CD4-positive, alpha-beta T cell (primary cell): Measurements from ENCODE around the gene SLC12A3. TPM values are rescaled to one million over a fixed set of nuclear protein-coding genes. Genes with fewer than 3 reads are reported as not detected.

ENCODE experiments used
- ATAC-seq: fragments of 200-7000 bp; cut with Tn5 transposase; one replicate; pipeline ENCODE4 v1.10.0; 2022; ENCODE audit warnings: mild to moderate bottlenecking; ENCODE audit not compliant: poor library complexity
- CTCF ChIA-PET: fragments of 350-600 bp; sonication (Branson Sonifier 250); formaldehyde crosslinking; loops from one replicate; lab custom pipeline; 2021; ENCODE audit warnings: antibody characterized with exemption, inconsistent platforms; lab: Charles Lee
- POLR2A ChIA-PET: fragments of 350-600 bp; sonication (Branson Sonifier 250); formaldehyde crosslinking; loops from one replicate; lab custom pipeline; 2021; ENCODE audit warnings: antibody characterized with exemption, inconsistent platforms; lab: Charles Lee
- DNase-seq, 14 experiments: peaks; one replicate each; pipeline ENCODE4 v3.0.0-alpha.2; 2013 to 2020; ENCODE audit warnings: mixed read lengths in 2 of 14
- H3K27ac ChIP-seq, 2 donors: one replicate each; pipeline versions ENCODE4 v1.5.1 to v1.7.0; 2013; ENCODE audit warnings: low read length in 2 of 2, low read depth in 1 of 2, mild to moderate bottlenecking in 1 of 2
- H3K27me3 ChIP-seq, 2 experiments: 1 replicate in 1 of 2; 2 replicates in 1 of 2; pipeline versions ENCODE4 v1.6.1 to v1.7.0; 2013; ENCODE audit warnings: low read length in 2 of 2, control low read depth in 1 of 2, mild to moderate bottlenecking in 1 of 2, moderate library complexity in 1 of 2; ENCODE audit not compliant: insufficient read depth in 2 of 2, control insufficient read depth in 1 of 2
- H3K36me3 ChIP-seq: one replicate; pipeline ENCODE4 v1.6.1; 2013; ENCODE audit warnings: low read length, control low read depth; ENCODE audit not compliant: insufficient read depth
- H3K4me1 ChIP-seq: one replicate; pipeline ENCODE4 v1.6.1; 2013; ENCODE audit warnings: low read length, control low read depth; ENCODE audit not compliant: insufficient read depth
- H3K4me3 ChIP-seq: one replicate; pipeline ENCODE4 v1.5.1; 2013; ENCODE audit warnings: mild to moderate bottlenecking, low read length, moderate library complexity
- H3K9me3 ChIP-seq, 2 experiments: 1 replicate in 1 of 2; 2 replicates in 1 of 2; pipeline versions ENCODE4 v1.6.1 to v1.7.0; 2013; ENCODE audit warnings: low read length in 2 of 2, mild to moderate bottlenecking in 2 of 2, control low read depth in 1 of 2, moderate library complexity in 1 of 2; ENCODE audit not compliant: control insufficient read depth in 1 of 2, insufficient read depth in 1 of 2
- H3K27ac Mint-ChIP-seq: one replicate; pipeline ENCODE4 v1.8.0; 2020; ENCODE audit warnings: mixed read lengths
- H3K27me3 Mint-ChIP-seq: one replicate; pipeline ENCODE4 v1.8.0; 2021; ENCODE audit warnings: mixed read lengths
- H3K36me3 Mint-ChIP-seq: one replicate; pipeline ENCODE4 v1.8.0; 2021; ENCODE audit warnings: low read depth, mixed read lengths
- H3K4me1 Mint-ChIP-seq: one replicate; pipeline ENCODE4 v1.8.0; 2021; ENCODE audit warnings: low read depth, mixed read lengths
- H3K4me3 Mint-ChIP-seq: one replicate; pipeline ENCODE4 v1.8.0; 2020; ENCODE audit warnings: mild to moderate bottlenecking, mixed read lengths
- H3K9me3 Mint-ChIP-seq: one replicate; pipeline ENCODE4 v1.8.0; 2020; ENCODE audit warnings: mixed read lengths
- intact Hi-C, 2 experiments: fragments of 100-400 bp; cut with DNase I in 1 of 2; cut with micrococcal nuclease in 1 of 2; formaldehyde crosslinking; loops; one replicate each; pipeline versions ENCODE4 v1.15.1 to v1.9.0; 2023 to 2025; cut with DNase I, micrococcal nuclease
- total RNA-seq, 174 experiments: library from RNA in 2 of 174; stranded (reverse) in 2 of 174; gene quantifications; one replicate each; pipeline ENCODE4 v1.2.3 and lab custom pipeline; 2021 to 2026
- TF ChIP-seq, protein P1 (sequence below): fragments of 200-600 bp; IDR thresholded peaks from one replicate; pipeline ENCODE4 v1.8.0; 2022; ENCODE audit warnings: antibody characterized with exemption, mild to moderate bottlenecking

SLC12A3 gene
- total RNA-seq, 2 experiments from 2014 or later: not detected

DNA sequence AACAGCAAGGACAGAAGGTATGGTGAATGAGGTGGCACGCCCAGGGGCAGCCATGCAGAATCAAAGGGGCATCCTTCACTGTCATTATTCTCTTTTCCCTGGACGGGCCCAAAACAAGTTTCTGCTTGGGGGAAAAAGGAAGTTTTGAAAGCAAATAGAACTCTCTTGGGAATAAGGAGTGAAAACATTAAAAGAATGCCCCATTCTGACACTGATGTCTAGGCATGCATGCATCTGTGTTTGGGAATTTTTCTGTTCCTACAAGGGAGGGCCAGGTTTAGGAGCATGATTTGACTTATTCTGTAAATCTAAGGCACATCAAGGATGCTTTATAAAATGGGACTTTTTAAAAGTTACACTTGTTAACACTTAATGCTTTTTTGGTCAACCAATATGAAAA, 34.3 kb upstream of the SLC12A3 start:
- Histone ChIP-seq H3K27ac (no peak overlapping the region), H3K9me3 (no peaks in the 10 kb centered on the region), H3K4me1 (peaks cover 13% of the 10 kb centered on the region), H3K4me3 (no peak overlapping the region), H3K27me3 (no peaks in the 10 kb centered on the region), H3K36me3 (peaks cover 56% of the 10 kb centered on the region)
- Mint-ChIP-seq H3K4me3 (no peak overlapping the region), H3K27ac (no peak overlapping the region), H3K9me3 (no peaks in the 10 kb centered on the region), H3K27me3 (no peaks in the 10 kb centered on the region), H3K4me1 (no peaks in the 10 kb centered on the region), H3K36me3 (peaks cover 93% of the 10 kb centered on the region)
- DNase-seq (no peak), ATAC-seq (no peak)
- intact Hi-C loops: loop anchor here in 1 of 2 experiments (5.0 kb wide), 1 partner anchor 78 kb away; no protein-coding TSS in a partner anchor
- ChIA-PET POLR2A (no interaction called here), CTCF (no interaction called here)
- TF ChIP-seq, protein P1, sequence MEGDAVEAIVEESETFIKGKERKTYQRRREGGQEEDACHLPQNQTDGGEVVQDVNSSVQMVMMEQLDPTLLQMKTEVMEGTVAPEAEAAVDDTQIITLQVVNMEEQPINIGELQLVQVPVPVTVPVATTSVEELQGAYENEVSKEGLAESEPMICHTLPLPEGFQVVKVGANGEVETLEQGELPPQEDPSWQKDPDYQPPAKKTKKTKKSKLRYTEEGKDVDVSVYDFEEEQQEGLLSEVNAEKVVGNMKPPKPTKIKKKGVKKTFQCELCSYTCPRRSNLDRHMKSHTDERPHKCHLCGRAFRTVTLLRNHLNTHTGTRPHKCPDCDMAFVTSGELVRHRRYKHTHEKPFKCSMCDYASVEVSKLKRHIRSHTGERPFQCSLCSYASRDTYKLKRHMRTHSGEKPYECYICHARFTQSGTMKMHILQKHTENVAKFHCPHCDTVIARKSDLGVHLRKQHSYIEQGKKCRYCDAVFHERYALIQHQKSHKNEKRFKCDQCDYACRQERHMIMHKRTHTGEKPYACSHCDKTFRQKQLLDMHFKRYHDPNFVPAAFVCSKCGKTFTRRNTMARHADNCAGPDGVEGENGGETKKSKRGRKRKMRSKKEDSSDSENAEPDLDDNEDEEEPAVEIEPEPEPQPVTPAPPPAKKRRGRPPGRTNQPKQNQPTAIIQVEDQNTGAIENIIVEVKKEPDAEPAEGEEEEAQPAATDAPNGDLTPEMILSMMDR: no peak

DNA sequence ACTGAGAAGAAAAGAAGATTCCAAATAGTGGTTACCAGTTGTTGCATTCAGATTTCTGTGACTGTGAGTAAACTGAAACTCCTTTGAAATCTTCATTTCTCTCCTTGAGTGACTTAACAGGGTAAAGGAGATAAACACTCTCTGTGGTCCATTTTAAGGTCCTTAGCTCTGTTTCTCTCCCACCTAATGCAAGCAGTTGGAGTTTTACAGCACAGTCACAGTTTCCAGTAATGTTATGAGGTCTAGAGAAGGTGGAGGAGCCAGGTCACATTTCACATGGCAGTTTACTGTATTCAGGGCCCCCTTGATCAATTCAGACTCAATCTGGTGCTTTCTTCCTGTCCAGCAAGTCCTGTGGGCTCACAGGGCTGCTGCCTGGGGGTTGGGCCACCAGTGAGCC, 32.2 kb upstream of the SLC12A3 start:
- peaks cover 94% of the 10 kb centered on the region for H3K36me3 Mint-ChIP-seq
- intact Hi-C loops: loop anchor here in 1 of 2 experiments (5.0 kb wide), 1 partner anchor 80 kb away; no protein-coding TSS in a partner anchor
- no peak overlapping the region for H3K4me3 Mint-ChIP-seq
- POLR2A ChIA-PET: no interaction called here
- TF ChIP-seq, protein P1: no peak
- Histone ChIP-seq H3K4me1 (peaks cover under 1% of the 10 kb centered on the region), H3K27ac (no peak overlapping the region), H3K27me3 (no peaks in the 10 kb centered on the region), H3K9me3 (no peaks in the 10 kb centered on the region), H3K4me3 (no peak overlapping the region), H3K36me3 (peaks cover 59% of the 10 kb centered on the region)
- no peaks in the 10 kb centered on the region for H3K4me1 Mint-ChIP-seq
- H3K27ac Mint-ChIP-seq: no peak overlapping the region
- DNase-seq (no peak), ATAC-seq (no peak)
- CTCF ChIA-PET: no interaction called here
- no peaks in the 10 kb centered on the region for H3K9me3 Mint-ChIP-seq
- H3K27me3 Mint-ChIP-seq: no peaks in the 10 kb centered on the region

DNA sequence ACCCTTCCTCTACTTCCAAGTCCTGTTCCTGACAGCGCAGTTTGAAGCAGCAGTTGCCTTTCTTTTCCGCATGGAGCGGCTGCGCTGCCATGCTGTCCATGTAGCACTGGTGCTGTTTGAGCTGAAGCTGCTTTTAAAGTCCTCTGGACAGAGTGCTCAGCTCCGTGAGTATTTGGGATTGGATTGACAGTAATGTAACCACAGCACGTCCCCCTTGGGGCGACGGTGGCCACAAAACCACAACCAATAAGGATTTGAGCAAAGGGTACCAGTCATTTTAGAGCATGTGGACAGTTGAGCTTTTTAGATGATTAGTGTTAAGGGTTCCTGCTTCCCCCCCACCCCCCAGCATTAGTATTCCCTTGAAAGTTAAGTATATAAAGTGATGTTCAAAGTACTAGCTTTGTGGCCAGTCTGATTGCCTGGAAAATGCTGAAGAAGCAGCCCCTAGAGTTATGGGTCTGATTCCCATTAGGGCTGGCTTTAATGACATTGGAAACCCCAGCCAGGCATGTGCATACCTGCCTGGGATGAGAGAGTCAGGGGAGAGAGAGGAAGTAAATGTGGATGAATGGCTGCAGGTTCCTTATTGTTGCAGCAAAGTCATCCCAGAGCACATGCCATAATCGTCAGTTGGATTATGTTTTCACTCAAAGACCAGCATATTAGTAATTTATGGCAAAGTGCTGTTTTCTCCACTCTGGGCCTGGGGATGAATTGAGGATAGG, 31.6 kb upstream of the SLC12A3 start:
- CTCF ChIA-PET: no interaction called here

More for the DNA sequence above, 31.6 kb upstream of the SLC12A3 start:
- intact Hi-C loops: loop anchor here in 1 of 2 experiments (5.0 kb wide), 1 partner anchor 81 kb away; no protein-coding TSS in a partner anchor
- ATAC-seq (no peak), DNase-seq (no peak)
- no peaks in the 10 kb centered on the region for H3K9me3 Mint-ChIP-seq
- no peak overlapping the region for H3K4me3 Mint-ChIP-seq
- H3K27ac Mint-ChIP-seq: no peak overlapping the region
- H3K9me3 ChIP-seq: no peaks in the 10 kb centered on the region
- H3K36me3 ChIP-seq: peaks cover 61% of the 10 kb centered on the region
- no peaks in the 10 kb centered on the region for H3K4me1 Mint-ChIP-seq
- POLR2A ChIA-PET: no interaction called here
- peaks cover 98% of the 10 kb centered on the region for H3K36me3 Mint-ChIP-seq
- TF ChIP-seq, protein P1: no peak
- no peaks in the 10 kb centered on the region for H3K27me3 ChIP-seq
- no peaks in the 10 kb centered on the region for H3K4me1 ChIP-seq
- H3K4me3 ChIP-seq: no peak overlapping the region
- H3K27me3 Mint-ChIP-seq: no peaks in the 10 kb centered on the region
- no peak overlapping the region for H3K27ac ChIP-seq
